VCaP (cell line): ENCODE results near the gene CYFIP1.

Experiments
- H3K27ac ChIP-seq: fragments of 450-650 bp; 2 replicates; pipeline ENCODE4 v1.5.1; 2017
- CTCF ChIP-seq: fragments of 450-650 bp; conservative IDR thresholded peaks from 2 replicates; pipeline ENCODE4 v1.5.1; 2017; ENCODE audit warnings: mild to moderate bottlenecking, moderate library complexity

CYFIP1 gene

GRCh38 chr15:22952796-22953579 lies 27.2 kb downstream of the CYFIP1 start:
- no peak for TF ChIP-seq CTCF
- peak overlapping the region; percentile 24; the same call in 1 of the 2 replicates for H3K27ac ChIP-seq

GRCh38 chr15:22951381-22952280 lies 28.5 kb downstream of the CYFIP1 start:
- no peak for TF ChIP-seq CTCF
- peak overlapping the region; percentile 80 for H3K27ac ChIP-seq

GRCh38 chr15:22951031-22951380 lies 29.2 kb downstream of the CYFIP1 start:
- peak overlapping the region; percentile 80 for H3K27ac ChIP-seq
- no peak for TF ChIP-seq CTCF

- H3K27ac ChIP-seq = peak overlapping the region; percentile 80
Measured at GRCh38 chr15:22950256-22950990, 29.7 kb downstream of the CYFIP1 start.

GRCh38 chr15:22949074-22949547 lies 31.1 kb downstream of the CYFIP1 start:
- H3K27ac ChIP-seq = peak overlapping the region; percentile 80
- TF ChIP-seq CTCF = no peak

More at GRCh38 chr15:22950256-22950990, 29.7 kb downstream of the CYFIP1 start:
- TF ChIP-seq CTCF = no peak

GRCh38 chr15:22948056-22948455 lies 32.1 kb downstream of the CYFIP1 start:
- no peak for TF ChIP-seq CTCF
- peak overlapping the region; percentile 80 for H3K27ac ChIP-seq
